Measurements from ENCODE around the gene ARMC3.

- TF ChIP-seq CTCF (IDR thresholded peaks at IDR 0.05; ENCODE audit: poor library complexity, severe bottlenecking) (no peak), TAF1 (IDR thresholded peaks at IDR 0.05; ENCODE audit: low read depth) (no peak), RAD21 (conservative IDR thresholded peaks at IDR 0.05) (no peak), REST (IDR thresholded peaks at IDR 0.05; ENCODE audit: borderline replicate concordance) (no peak), EZH2 (IDR thresholded peaks at IDR 0.05; ENCODE audit: borderline replicate concordance, insufficient read depth, low read length, poor library complexity, severe bottlenecking) (no peak), POLR2AphosphoS5 (IDR thresholded peaks at IDR 0.05) (no peak), EP300 (conservative IDR thresholded peaks at IDR 0.05; ENCODE audit: poor library complexity, severe bottlenecking) (no peak), SMC3 (conservative IDR thresholded peaks at IDR 0.05; ENCODE audit: poor library complexity) (no peak)
These were observed 64.8 kb downstream of the ARMC3 start for GRCh38 chr10:22992621-22993020.
